BJ (cell line): ENCODE measurements around the gene CPEB4. TPM values are rescaled to one million over a fixed set of nuclear protein-coding genes. Genes with fewer than 3 reads are reported as not detected.

Experiments used
- CTCF ChIA-PET: fragments of 350-600 bp; formaldehyde crosslinking; extraction: SDS; loops from one replicate; lab custom pipeline; 2021; ENCODE audit warnings: antibody characterized with exemption, inconsistent platforms; lab: Yijun Ruan, JAX
- POLR2A ChIA-PET: fragments of 300-600 bp; sonication (Branson Sonifier 250); formaldehyde crosslinking; extraction: SDS; loops from one replicate; lab custom pipeline; 2021; ENCODE audit warnings: antibody characterized with exemption; lab: Charles Lee
- DNase-seq: peaks from one replicate; pipeline ENCODE4 v3.0.0-alpha.2; 2011; ENCODE audit warnings: low read depth
- H3K27me3 ChIP-seq: 2 replicates; pipeline ENCODE4 v1.6.0; 2011; ENCODE audit warnings: low read length; ENCODE audit not compliant: control insufficient read depth, insufficient read depth
- H3K36me3 ChIP-seq: 2 replicates; pipeline ENCODE4 v1.5.1; 2011; ENCODE audit warnings: low read length; ENCODE audit not compliant: control insufficient read depth, insufficient read depth
- H3K4me3 ChIP-seq: 2 replicates; pipeline ENCODE4 v1.5.1; 2011; ENCODE audit warnings: low read depth, mild to moderate bottlenecking, control low read depth, low read length
- CTCF ChIP-seq: IDR thresholded peaks from 2 replicates; pipeline ENCODE4 v1.5.1; 2011; ENCODE audit warnings: low read depth, mild to moderate bottlenecking, control low read depth, inconsistent platforms, low read length, moderate library complexity; ENCODE audit not compliant: insufficient read depth
- polyA plus RNA-seq: library from polyadenylated mRNA; depleted of rRNA; stranded (reverse); fragments of >200 nt; gene quantifications from 2 replicates; pipeline ENCODE4 v1.2.3, GENCODE V29; 2011

CPEB4 gene
- polyA plus RNA-seq, 1 experiment = 16.4 TPM

- ChIA-PET CTCF (no interaction called here), POLR2A (no interaction called here)
- Histone ChIP-seq H3K4me3 (no peak overlapping the region), H3K27me3 (no peaks in the 10 kb centered on the region; the same call in 1 of the 2 replicates), H3K36me3 (no peaks in the 10 kb centered on the region)
- TF ChIP-seq CTCF = no peak
- DNase-seq = no peak
Measured at GRCh38 chr5:173858670-173859407, 29.3 kb upstream of the CPEB4 start.

GRCh38 chr5:173859408-173860159 is 28.6 kb upstream of the CPEB4 start:
- no peak for TF ChIP-seq CTCF
- CTCF ChIA-PET = interaction anchor here (1.4 kb wide), 1 partner anchor 14 kb away, joined by 5 read pairs; no protein-coding TSS in a partner anchor
- Histone ChIP-seq H3K36me3 (no peaks in the 10 kb centered on the region), H3K4me3 (no peak overlapping the region), H3K27me3 (no peaks in the 10 kb centered on the region; the same call in 1 of the 2 replicates)
- POLR2A ChIA-PET = no interaction called here
- DNase-seq = no peak

GRCh38 chr5:173862047-173862477 is 26.1 kb upstream of the CPEB4 start:
- no peak for DNase-seq
- H3K27me3 ChIP-seq = no peaks in the 10 kb centered on the region; the same call in 1 of the 2 replicates
- H3K4me3 ChIP-seq = no peak overlapping the region
- ChIA-PET CTCF (interaction anchor here (0.8 to 0.9 kb wide), 2 partner anchors 14 to 704 kb away, joined by 3 read pairs; no protein-coding TSS in a partner anchor), POLR2A (no interaction called here)
- TF ChIP-seq CTCF = no peak
- H3K36me3 ChIP-seq = no peaks in the 10 kb centered on the region

- ChIA-PET CTCF (interaction anchor here (1.0 kb wide), 1 partner anchor 20 kb away, joined by 3 read pairs; no protein-coding TSS in a partner anchor), POLR2A (no interaction called here)
- H3K36me3 ChIP-seq = no peaks in the 10 kb centered on the region
- no peak for DNase-seq
- TF ChIP-seq CTCF = no peak
- H3K27me3 ChIP-seq = no peaks in the 10 kb centered on the region; the same call in 1 of the 2 replicates
- H3K4me3 ChIP-seq = no peak overlapping the region
Measured at GRCh38 chr5:173863359-173863758, 24.8 kb upstream of the CPEB4 start.
